HepG2 (cell line): Measurements from ENCODE around the gene INHA. TPM values are rescaled to one million over a fixed set of nuclear protein-coding genes. Genes with fewer than 3 reads are reported as not detected.
A peak's percentile ranks its signal among the peaks of the same experiment; 100 is the strongest.

ENCODE experiments used
- ARID2 ChIP-seq: sonication (generic); formaldehyde crosslinking; IDR thresholded peaks from 2 replicates; pipeline ENCODE4 v1.8.1; 2022; ENCODE audit warnings: mild to moderate bottlenecking, missing genetic modification reagents, borderline replicate concordance
- HDAC1 ChIP-seq: sonication (generic); formaldehyde crosslinking; IDR thresholded peaks from 2 replicates; pipeline ENCODE4 v1.5.1; 2020; ENCODE audit warnings: mild to moderate bottlenecking, missing genetic modification reagents
- HNRNPK ChIP-seq: fragments of 200-400 bp; formaldehyde crosslinking; IDR thresholded peaks from 2 replicates; pipeline ENCODE4 v1.6.1; 2018; ENCODE audit warnings: low read length, low read depth, moderate library complexity, mild to moderate bottlenecking; ENCODE audit not compliant: poor library complexity, severe bottlenecking
- IRF2 ChIP-seq: IDR thresholded peaks from 2 replicates; pipeline ENCODE4 v1.6.1; 2018; ENCODE audit warnings: missing genetic modification reagents, missing compliant biosample characterization
- SAP130 ChIP-seq: IDR thresholded peaks from 2 replicates; pipeline ENCODE4 v1.6.1; 2016; ENCODE audit warnings: low read depth
- YEATS4 ChIP-seq: sonication (generic); formaldehyde crosslinking; IDR thresholded peaks from 2 replicates; pipeline ENCODE4 v1.4.0; 2020; ENCODE audit warnings: missing genetic modification reagents, borderline replicate concordance
- ZFYVE20 ChIP-seq: sonication (generic); formaldehyde crosslinking; IDR thresholded peaks from 2 replicates; pipeline ENCODE4 v1.8.0; 2023; ENCODE audit warnings: low read depth, mild to moderate bottlenecking, moderate library complexity, missing genetic modification reagents, borderline replicate concordance
- ZNF142 ChIP-seq: sonication (generic); formaldehyde crosslinking; IDR thresholded peaks from 2 replicates; pipeline ENCODE4 v1.4.0; 2020; ENCODE audit warnings: missing genetic modification reagents
- ZNF317 ChIP-seq: sonication (generic); formaldehyde crosslinking; IDR thresholded peaks from 2 replicates; pipeline ENCODE4 v1.5.0; 2020; ENCODE audit warnings: mild to moderate bottlenecking, missing genetic modification reagents
- ZNF782 ChIP-seq: sonication (generic); formaldehyde crosslinking; IDR thresholded peaks from 2 replicates; pipeline ENCODE4 v1.4.0; 2020; ENCODE audit warnings: missing genetic modification reagents, mild to moderate bottlenecking, borderline replicate concordance
- ZSCAN31 ChIP-seq: sonication (generic); formaldehyde crosslinking; IDR thresholded peaks from 2 replicates; pipeline ENCODE4 v1.5.0; 2020; ENCODE audit warnings: low read depth, mild to moderate bottlenecking, missing genetic modification reagents
- polyA plus RNA-seq, 8 experiments: library from polyadenylated mRNA; depleted of rRNA in 3 of 8; stranded (reverse) in 7 of 8; unstranded in 1 of 8; fragments of >200 nt; fragmentation: Illumina TruSeq in 4 of 8; extraction: Trizol in 4 of 8; gene quantifications; 2 replicates each; pipeline versions ENCODE4 v1.2.1 to v1.2.3, GENCODE V29; 2011 to 2016; ENCODE audit warnings: low read depth in 4 of 8, missing spikeins in 1 of 8, mixed read lengths in 1 of 8; ENCODE audit not compliant: insufficient read depth in 1 of 8
- total RNA-seq, 5 experiments: library from RNA; depleted of rRNA; stranded (reverse); fragments of >200 nt; fragmentation: Illumina TruSeq; extraction: Trizol; gene quantifications; 2 replicates each; pipeline ENCODE4 v1.2.3, GENCODE V29; 2016; ENCODE audit warnings: low read depth in 1 of 5
- TF ChIP-seq, protein P1 (sequence below): fragments of 450-650 bp; IDR thresholded peaks from 2 replicates; pipeline ENCODE4 v1.6.1; 2017; ENCODE audit warnings: mild to moderate bottlenecking
- TF ChIP-seq, protein P2 (sequence below): sonication (generic); formaldehyde crosslinking; IDR thresholded peaks from 2 replicates; pipeline ENCODE4 v1.5.0; 2020; ENCODE audit warnings: missing genetic modification reagents

The INHA gene
- total and polyA plus RNA-seq, 2 of the 13 experiments (the other 11 are each of a cell fraction or from before 2014, with no cell fraction given), result 4.1 to 15.2 TPM

DNA sequence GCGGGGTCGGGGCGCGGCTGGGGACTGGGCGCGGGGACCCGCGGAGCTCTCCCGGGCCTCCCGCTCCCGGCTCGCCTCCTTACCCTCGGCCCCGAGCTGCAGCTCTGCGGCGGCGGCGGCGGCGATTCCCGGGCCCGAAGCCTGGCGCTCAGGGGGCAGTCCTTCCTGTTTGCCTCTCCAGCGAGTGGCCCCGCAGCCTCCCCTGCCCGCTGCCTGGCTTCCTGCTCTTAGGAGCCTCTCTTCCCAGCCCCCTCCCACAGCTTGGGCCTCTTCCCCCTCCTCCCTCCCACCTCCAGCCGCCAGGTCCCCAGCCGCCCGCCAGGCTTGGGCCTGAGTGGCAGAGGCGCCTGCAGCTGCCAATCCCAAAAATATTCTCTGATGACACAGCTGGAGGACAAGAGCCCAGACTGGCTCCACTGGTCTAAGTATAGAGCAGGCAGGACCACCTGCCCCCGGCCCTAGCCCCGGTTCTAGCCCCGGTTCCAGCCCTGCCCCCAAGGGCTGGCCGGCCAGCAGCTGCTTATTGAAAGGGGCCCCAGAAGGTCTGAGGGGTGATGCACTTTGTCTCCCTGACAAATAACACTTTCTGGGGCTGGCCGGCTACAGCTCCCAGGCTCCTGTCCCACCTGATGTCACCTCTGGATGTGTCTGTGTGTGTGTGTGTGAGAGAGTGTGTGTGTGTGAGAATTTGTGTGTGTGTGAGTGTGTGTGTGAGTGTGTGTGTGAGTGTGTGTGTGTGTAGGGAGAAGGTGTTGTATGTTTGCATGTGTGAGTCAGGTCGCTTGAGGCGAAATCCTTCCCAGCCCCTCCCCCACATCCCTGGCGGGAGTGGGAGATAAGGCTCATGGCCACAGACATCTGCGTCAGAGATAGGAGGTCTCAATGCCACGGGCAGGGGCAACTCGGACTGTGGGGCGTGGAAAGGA is 536 bp upstream of the INHA start, which contains the start of gene OBSL1 (continued):
- no peak for TF ChIP-seq ARID2 (CRISPR knock-in tag)
- TF ChIP-seq, protein P1, sequence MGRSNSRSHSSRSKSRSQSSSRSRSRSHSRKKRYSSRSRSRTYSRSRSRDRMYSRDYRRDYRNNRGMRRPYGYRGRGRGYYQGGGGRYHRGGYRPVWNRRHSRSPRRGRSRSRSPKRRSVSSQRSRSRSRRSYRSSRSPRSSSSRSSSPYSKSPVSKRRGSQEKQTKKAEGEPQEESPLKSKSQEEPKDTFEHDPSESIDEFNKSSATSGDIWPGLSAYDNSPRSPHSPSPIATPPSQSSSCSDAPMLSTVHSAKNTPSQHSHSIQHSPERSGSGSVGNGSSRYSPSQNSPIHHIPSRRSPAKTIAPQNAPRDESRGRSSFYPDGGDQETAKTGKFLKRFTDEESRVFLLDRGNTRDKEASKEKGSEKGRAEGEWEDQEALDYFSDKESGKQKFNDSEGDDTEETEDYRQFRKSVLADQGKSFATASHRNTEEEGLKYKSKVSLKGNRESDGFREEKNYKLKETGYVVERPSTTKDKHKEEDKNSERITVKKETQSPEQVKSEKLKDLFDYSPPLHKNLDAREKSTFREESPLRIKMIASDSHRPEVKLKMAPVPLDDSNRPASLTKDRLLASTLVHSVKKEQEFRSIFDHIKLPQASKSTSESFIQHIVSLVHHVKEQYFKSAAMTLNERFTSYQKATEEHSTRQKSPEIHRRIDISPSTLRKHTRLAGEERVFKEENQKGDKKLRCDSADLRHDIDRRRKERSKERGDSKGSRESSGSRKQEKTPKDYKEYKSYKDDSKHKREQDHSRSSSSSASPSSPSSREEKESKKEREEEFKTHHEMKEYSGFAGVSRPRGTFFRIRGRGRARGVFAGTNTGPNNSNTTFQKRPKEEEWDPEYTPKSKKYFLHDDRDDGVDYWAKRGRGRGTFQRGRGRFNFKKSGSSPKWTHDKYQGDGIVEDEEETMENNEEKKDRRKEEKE, result no peak
- TF ChIP-seq ZSCAN31 (CRISPR knock-in tag), result peak; percentile 63
- peak; percentile 15 for TF ChIP-seq IRF2
- peak; percentile 59 for TF ChIP-seq HNRNPK
- no peak for TF ChIP-seq ZNF782 (CRISPR knock-in tag)
- TF ChIP-seq ZFYVE20, result no peak
- no peak for TF ChIP-seq YEATS4 (CRISPR knock-in tag)
- peak; percentile 65; the same call in 1 of the 2 replicates for TF ChIP-seq HDAC1 (CRISPR knock-in tag)
- TF ChIP-seq ZNF317 (CRISPR knock-in tag), result peak; percentile 73; the same call in 1 of the 2 replicates
- TF ChIP-seq, protein P2, sequence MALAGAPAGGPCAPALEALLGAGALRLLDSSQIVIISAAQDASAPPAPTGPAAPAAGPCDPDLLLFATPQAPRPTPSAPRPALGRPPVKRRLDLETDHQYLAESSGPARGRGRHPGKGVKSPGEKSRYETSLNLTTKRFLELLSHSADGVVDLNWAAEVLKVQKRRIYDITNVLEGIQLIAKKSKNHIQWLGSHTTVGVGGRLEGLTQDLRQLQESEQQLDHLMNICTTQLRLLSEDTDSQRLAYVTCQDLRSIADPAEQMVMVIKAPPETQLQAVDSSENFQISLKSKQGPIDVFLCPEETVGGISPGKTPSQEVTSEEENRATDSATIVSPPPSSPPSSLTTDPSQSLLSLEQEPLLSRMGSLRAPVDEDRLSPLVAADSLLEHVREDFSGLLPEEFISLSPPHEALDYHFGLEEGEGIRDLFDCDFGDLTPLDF (CRISPR knock-in tag), result no peak
- no peak; the same call in 1 of the 2 replicates for TF ChIP-seq ZNF142 (CRISPR knock-in tag)
- peak; percentile 62; the same call in 1 of the 2 replicates for TF ChIP-seq SAP130
